Testis (tissue), 3 donors: ENCODE measurements around the gene BICRAL. TPM values are rescaled to one million over a fixed set of nuclear protein-coding genes. Genes with fewer than 3 reads are reported as not detected.

Source experiments
- DNase-seq: peaks from one replicate; pipeline ENCODE4 v3.0.0-alpha.2; 2019
- H3K27ac ChIP-seq, 2 donors: fragments of 200-600 bp; sonication (generic); one replicate each; pipeline ENCODE4 v1.5.1; 2019
- H3K27me3 ChIP-seq: fragments of 200-600 bp; sonication (generic); one replicate; pipeline ENCODE4 v1.5.1; 2019
- H3K36me3 ChIP-seq: fragments of 200-600 bp; sonication (generic); one replicate; pipeline ENCODE4 v1.5.1; 2017; ENCODE audit warnings: low read depth; ENCODE audit errors: missing control alignments
- H3K4me1 ChIP-seq: fragments of 200-600 bp; sonication (generic); one replicate; pipeline ENCODE4 v1.5.1; 2019
- H3K4me3 ChIP-seq, 2 donors: fragments of 200-600 bp; sonication (generic); one replicate each; pipeline ENCODE4 v1.5.1; 2017 to 2019
- H3K9me3 ChIP-seq: fragments of 200-600 bp; sonication (generic); one replicate; pipeline ENCODE4 v1.5.1; 2017
- POLR2A ChIP-seq: fragments of 450-650 bp; IDR thresholded peaks from one replicate; pipeline ENCODE4 v1.6.1; 2017; ENCODE audit warnings: antibody characterized with exemption, mild to moderate bottlenecking, moderate library complexity
- WGBS, 2 donors: methylation state at CpG; one replicate each; pipeline ENCODE4 v1.1.5; 2018; 5-methylcytosine and 5-hydroxymethylcytosine counted together
- intact Hi-C: fragments of 100-400 bp; cut with DNase I; formaldehyde crosslinking; loops from one replicate; pipeline ENCODE4 v1.15.1; 2023; ENCODE audit warnings: low total_unique reads
- polyA plus RNA-seq: library from polyadenylated mRNA; stranded (reverse); fragments of 350-450 nt; fragmentation: Illumina TruSeq; extraction: RNeasy Lipid Tissue Mini Kit (QIAGEN cat#74804); gene quantifications from one replicate; pipeline ENCODE4 v1.2.3, GENCODE V29; 2014; ENCODE audit warnings: low read depth, low replicate concordance; ENCODE audit not compliant: insufficient read depth
- total RNA-seq, 2 donors: library from RNA; depleted of rRNA; stranded (reverse); fragments of >200 nt; gene quantifications; one replicate each; pipeline ENCODE4 v1.2.3, GENCODE V29; 2016
- TF ChIP-seq, protein P1 (sequence below), 3 experiments: fragments of 450-650 bp in 2 of 3; fragments of 200-600 bp in 1 of 3; sonication (generic) in 1 of 3; IDR thresholded peaks; one replicate each; pipeline ENCODE4 v1.5.1; 2016 to 2019; ENCODE audit warnings: antibody characterized with exemption in 3 of 3, mild to moderate bottlenecking in 2 of 3, moderate library complexity in 1 of 3

Gene BICRAL
- total and polyA plus RNA-seq, 3 donors from 2014 or later, result 12.5 to 21.1 (median 20.4) TPM

- TF ChIP-seq, protein P1, sequence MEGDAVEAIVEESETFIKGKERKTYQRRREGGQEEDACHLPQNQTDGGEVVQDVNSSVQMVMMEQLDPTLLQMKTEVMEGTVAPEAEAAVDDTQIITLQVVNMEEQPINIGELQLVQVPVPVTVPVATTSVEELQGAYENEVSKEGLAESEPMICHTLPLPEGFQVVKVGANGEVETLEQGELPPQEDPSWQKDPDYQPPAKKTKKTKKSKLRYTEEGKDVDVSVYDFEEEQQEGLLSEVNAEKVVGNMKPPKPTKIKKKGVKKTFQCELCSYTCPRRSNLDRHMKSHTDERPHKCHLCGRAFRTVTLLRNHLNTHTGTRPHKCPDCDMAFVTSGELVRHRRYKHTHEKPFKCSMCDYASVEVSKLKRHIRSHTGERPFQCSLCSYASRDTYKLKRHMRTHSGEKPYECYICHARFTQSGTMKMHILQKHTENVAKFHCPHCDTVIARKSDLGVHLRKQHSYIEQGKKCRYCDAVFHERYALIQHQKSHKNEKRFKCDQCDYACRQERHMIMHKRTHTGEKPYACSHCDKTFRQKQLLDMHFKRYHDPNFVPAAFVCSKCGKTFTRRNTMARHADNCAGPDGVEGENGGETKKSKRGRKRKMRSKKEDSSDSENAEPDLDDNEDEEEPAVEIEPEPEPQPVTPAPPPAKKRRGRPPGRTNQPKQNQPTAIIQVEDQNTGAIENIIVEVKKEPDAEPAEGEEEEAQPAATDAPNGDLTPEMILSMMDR (IDR thresholded peaks at IDR 0.05), result no peak
- TF ChIP-seq POLR2A, result no peak
- H3K36me3 ChIP-seq, result no peaks in the 10 kb centered on the region
- no peak overlapping the region for H3K4me3 ChIP-seq
- H3K27ac ChIP-seq, result no peak overlapping the region
- H3K4me1 ChIP-seq, result no peaks in the 10 kb centered on the region
- H3K27me3 ChIP-seq, result no peaks in the 10 kb centered on the region
- 95 to 100% methylated on average over 2 of the region's 2 CpGs for WGBS, 2 donors
- H3K9me3 ChIP-seq, result no peaks in the 10 kb centered on the region
- no peak for DNase-seq
- intact Hi-C loops, result no loop called here
Measured at GRCh38 chr6:42851599-42851998, 69.7 kb downstream of the BICRAL start.

DNA sequence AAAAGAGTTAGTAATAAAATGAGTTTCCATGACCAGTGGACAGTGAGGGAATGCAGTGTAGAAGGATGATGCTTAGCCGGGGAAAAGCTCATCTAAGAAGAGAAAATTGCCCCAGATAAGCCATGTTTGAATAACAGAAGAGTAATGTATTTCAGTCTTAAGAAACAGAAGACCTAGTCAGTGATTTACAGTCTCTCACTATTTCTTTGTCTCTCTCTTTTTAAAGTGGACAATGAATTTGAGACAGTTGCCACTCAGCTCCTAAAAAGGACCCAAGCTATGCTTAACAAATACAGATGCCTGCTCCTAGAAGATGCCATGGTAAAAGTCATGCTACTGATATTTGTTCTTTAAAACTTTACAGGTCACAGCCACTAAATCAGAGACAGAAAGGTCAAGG lies 78.2 kb downstream of the BICRAL start:
- no peaks in the 10 kb centered on the region for H3K4me1 ChIP-seq
- 96 to 100% methylated on average over 1 of the region's 1 CpG for WGBS, 2 donors
- H3K9me3 ChIP-seq, result no peaks in the 10 kb centered on the region
- DNase-seq, result no peak
- H3K4me3 ChIP-seq, result no peak overlapping the region
- no peaks in the 10 kb centered on the region for H3K36me3 ChIP-seq
- no peaks in the 10 kb centered on the region for H3K27me3 ChIP-seq
- TF ChIP-seq, protein P1 (IDR thresholded peaks at IDR 0.05), result no peak
- TF ChIP-seq POLR2A, result no peak
- H3K27ac ChIP-seq, result no peak overlapping the region
- intact Hi-C loops, result no loop called here

GRCh38 chr6:42860481-42860880 lies 78.6 kb downstream of the BICRAL start:
- no peak for TF ChIP-seq POLR2A
- TF ChIP-seq, protein P1 (IDR thresholded peaks at IDR 0.05), result no peak
- Histone ChIP-seq H3K27ac (no peak overlapping the region), H3K36me3 (no peaks in the 10 kb centered on the region), H3K4me3 (no peak overlapping the region), H3K27me3 (no peaks in the 10 kb centered on the region), H3K9me3 (no peaks in the 10 kb centered on the region), H3K4me1 (no peaks in the 10 kb centered on the region)
- intact Hi-C loops, result no loop called here
- no peak for DNase-seq
- 93% methylated on average over 6 of the region's 6 CpGs for WGBS, 2 donors

DNA sequence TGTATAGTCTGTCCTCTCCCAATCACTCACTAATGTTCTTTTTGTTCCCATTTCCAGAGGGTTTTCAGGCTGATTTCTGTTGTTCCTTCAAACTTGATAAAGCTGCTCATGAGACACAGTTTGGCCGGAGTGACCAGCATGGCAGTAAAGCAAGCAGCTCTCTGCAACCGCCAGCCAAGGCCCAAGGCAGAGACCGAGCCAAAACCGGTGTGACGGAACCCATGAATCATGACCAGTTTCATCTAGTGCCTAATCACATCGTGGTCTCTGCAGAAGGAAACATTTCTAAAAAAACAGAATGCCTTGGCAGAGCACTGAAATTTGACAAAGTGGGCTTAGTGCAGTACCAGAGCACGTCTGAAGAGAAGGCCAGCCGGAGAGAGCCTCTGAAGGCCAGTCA lies 82.8 kb downstream of the BICRAL start:
- TF ChIP-seq, protein P1 (IDR thresholded peaks at IDR 0.05), result no peak
- TF ChIP-seq POLR2A, result no peak
- Histone ChIP-seq H3K9me3 (no peaks in the 10 kb centered on the region), H3K4me3 (no peak overlapping the region), H3K36me3 (no peaks in the 10 kb centered on the region), H3K4me1 (no peaks in the 10 kb centered on the region), H3K27ac (peak overlapping the region in 1 of 2 donors; percentile 2), H3K27me3 (no peaks in the 10 kb centered on the region)
- intact Hi-C loops, result no loop called here
- WGBS, 2 donors, result 54 to 67% methylated on average over 8 of the region's 8 CpGs
- peak; percentile 43 for DNase-seq

DNA sequence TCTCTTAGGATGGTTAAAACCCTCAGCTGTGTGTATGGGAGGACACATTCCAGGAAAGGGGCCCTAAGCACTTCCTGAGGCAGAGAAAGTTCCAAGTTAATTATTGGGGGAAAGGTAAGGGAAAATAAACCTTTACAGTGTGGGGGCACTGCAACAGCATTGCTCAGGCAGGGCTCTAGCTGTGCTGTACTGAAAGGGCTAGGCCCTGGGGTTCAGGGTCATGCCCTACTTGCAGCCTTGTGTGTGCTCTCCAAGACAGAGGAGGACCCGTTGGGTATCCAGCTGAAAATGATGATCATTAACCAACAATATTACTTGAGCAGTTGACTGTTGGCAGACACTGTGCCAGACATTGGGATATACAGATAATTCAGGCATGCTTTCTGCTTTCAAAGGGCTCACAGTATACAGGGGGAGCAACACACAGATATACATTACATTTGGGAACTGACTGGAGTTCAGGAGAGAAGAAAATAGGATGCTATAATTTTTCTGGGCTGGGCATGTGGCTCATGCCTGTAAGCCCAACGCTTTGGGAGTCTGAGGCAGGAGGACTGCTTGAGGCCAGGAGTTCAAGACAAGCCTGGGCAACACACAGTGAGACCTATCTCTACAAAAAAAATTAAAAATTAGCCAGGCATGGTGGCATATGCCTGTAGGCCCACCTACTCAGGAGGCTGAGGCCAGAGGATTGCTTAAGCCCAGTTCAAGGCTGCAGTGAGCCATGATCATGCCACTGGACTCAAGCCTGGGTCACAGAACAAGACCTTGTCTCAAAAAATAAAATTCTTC lies 88.5 kb downstream of the BICRAL start:
- H3K4me1 ChIP-seq, result no peaks in the 10 kb centered on the region
- no peak overlapping the region for H3K27ac ChIP-seq
- TF ChIP-seq POLR2A, result no peak
- TF ChIP-seq, protein P1 (IDR thresholded peaks at IDR 0.05), result no peak
- H3K27me3 ChIP-seq, result no peaks in the 10 kb centered on the region
- no peak overlapping the region for H3K4me3 ChIP-seq
- DNase-seq, result no peak
- intact Hi-C loops, result loop anchor here (10.0 kb wide), 2 partner anchors 146 to 206 kb away; partner anchors contain the start of gene PRPH2
- no peaks in the 10 kb centered on the region for H3K9me3 ChIP-seq
- WGBS, 2 donors, result 61 to 79% methylated on average over 2 of the region's 2 CpGs
- no peaks in the 10 kb centered on the region for H3K36me3 ChIP-seq
